ENCODE data around the gene MPZL3. TPM values are rescaled to one million over a fixed set of nuclear protein-coding genes. Genes with fewer than 3 reads are reported as not detected.

Gene MPZL3
- total and polyA plus RNA-seq, 2 donors from 2014 or later = 1.7 to 10.0 TPM

DNA sequence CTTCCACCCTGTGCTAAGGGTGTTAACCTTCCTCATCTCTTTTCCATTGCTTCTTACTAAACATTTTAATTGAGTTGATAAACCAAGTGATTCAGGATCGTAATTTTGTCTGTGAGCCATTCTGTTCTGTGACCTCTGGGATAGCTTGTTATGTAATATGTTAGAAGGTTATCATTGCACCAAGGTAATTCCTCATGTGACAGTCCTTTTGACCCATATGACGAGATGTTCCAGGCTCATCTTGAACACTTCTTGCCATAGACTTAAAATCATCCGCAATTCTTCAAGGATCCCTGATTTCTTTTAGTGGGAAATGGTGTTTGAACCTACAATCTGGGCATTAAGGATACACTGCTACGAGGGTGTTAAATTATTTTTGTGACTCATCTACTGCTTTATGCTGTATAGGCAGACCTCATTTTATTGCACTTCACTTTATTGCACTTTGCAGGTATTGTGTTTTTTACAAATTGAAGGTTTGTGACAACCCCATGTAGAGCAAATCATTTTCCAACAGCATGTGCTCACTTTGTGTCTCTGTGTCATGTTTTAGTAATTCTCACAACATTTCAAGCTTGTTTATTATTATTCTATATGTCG, 31.0 kb upstream of the MPZL3 start:
- intact Hi-C loops (cut with DNase I) = no loop called here
- no peaks in the 10 kb centered on the region for H3K4me1 ChIP-seq (ENCODE audit: control insufficient read depth in 2 of 3, insufficient read depth in 2 of 3, low read depth in 1 of 3, low read length in 3 of 3)
- no peak for FAIRE-seq

DNA sequence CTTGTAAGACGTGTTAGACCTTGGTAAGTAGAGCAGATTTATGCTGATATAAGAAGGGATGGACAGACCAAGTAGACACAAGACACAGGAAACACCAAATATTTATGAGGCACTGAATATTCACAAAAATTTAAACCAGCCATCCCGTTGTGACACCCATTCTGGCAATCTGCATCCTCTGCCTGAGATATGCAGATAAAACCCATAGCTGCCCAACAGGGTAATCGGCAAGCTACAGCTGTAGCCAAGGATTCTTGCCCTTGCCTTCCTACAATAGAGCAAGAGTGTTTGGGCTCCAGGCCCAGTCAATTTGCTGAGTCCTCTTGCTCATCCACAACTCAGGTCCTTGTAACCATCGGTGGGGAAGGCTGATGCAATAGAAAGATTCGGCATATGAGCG, 30.4 kb upstream of the MPZL3 start:
- DNase-seq (no peak), FAIRE-seq (no peak)
- H3K4me1 ChIP-seq (ENCODE audit: control insufficient read depth in 2 of 3, insufficient read depth in 2 of 3, low read depth in 1 of 3, low read length in 3 of 3) = no peaks in the 10 kb centered on the region

More for the DNA sequence above, 31.0 kb upstream of the MPZL3 start:
- H3K27ac ChIP-seq (ENCODE audit: low read depth in 2 of 2, low read length in 2 of 2) = no peak overlapping the region
- TF ChIP-seq, protein P1, sequence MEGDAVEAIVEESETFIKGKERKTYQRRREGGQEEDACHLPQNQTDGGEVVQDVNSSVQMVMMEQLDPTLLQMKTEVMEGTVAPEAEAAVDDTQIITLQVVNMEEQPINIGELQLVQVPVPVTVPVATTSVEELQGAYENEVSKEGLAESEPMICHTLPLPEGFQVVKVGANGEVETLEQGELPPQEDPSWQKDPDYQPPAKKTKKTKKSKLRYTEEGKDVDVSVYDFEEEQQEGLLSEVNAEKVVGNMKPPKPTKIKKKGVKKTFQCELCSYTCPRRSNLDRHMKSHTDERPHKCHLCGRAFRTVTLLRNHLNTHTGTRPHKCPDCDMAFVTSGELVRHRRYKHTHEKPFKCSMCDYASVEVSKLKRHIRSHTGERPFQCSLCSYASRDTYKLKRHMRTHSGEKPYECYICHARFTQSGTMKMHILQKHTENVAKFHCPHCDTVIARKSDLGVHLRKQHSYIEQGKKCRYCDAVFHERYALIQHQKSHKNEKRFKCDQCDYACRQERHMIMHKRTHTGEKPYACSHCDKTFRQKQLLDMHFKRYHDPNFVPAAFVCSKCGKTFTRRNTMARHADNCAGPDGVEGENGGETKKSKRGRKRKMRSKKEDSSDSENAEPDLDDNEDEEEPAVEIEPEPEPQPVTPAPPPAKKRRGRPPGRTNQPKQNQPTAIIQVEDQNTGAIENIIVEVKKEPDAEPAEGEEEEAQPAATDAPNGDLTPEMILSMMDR (IDR thresholded peaks at IDR 0.05; ENCODE audit: borderline replicate concordance, extremely low read depth, insufficient read depth) = no peak
- no peak overlapping the region for H3K9ac ChIP-seq (ENCODE audit: low read length in 3 of 3)
- no peaks in the 10 kb centered on the region for H3K27me3 ChIP-seq (ENCODE audit: control insufficient read depth, insufficient read depth, low read length)
- no peak overlapping the region for H3K4me3 ChIP-seq (ENCODE audit: low read length in 3 of 3)
- H3K9me3 ChIP-seq (ENCODE audit: control insufficient read depth in 2 of 3, insufficient read depth in 1 of 3, low read length in 3 of 3) = no peaks in the 10 kb centered on the region
- no peak for DNase-seq
- H3K36me3 ChIP-seq (ENCODE audit: control insufficient read depth in 2 of 3, insufficient read depth in 3 of 3, low read length in 3 of 3) = no peaks in the 10 kb centered on the region

DNA sequence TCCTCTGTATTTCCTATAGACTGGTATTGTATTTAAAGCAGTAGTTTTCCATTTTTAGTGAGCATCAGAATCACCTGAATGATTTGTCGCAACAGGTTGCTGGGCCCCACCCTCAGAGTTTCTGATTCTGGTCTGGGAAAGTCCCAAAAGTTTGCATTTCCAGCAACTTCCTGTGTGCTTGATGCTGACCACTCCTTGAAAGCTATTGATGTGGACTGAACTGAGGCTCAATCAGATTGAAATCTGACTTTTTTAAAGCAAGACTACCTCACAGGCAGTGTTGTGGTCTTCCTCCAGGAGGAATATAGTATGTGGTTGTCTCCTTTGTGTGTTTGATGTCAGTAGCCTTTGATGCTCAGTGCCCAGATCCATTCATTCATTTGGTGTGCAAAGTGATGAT, 29.1 kb upstream of the MPZL3 start:
- intact Hi-C loops (cut with DNase I) = no loop called here
- FAIRE-seq (no peak), DNase-seq (no peak)
- no peak overlapping the region for H3K4me3 ChIP-seq (ENCODE audit: low read length in 3 of 3)
- no peak overlapping the region for H3K9ac ChIP-seq (ENCODE audit: low read length in 3 of 3)
- H3K4me1 ChIP-seq (ENCODE audit: control insufficient read depth in 2 of 3, insufficient read depth in 2 of 3, low read depth in 1 of 3, low read length in 3 of 3) = no peaks in the 10 kb centered on the region
- no peaks in the 10 kb centered on the region for H3K36me3 ChIP-seq (ENCODE audit: control insufficient read depth in 2 of 3, insufficient read depth in 3 of 3, low read length in 3 of 3)
- no peaks in the 10 kb centered on the region for H3K27me3 ChIP-seq (ENCODE audit: control insufficient read depth, insufficient read depth, low read length)
- TF ChIP-seq, protein P1 (IDR thresholded peaks at IDR 0.05; ENCODE audit: borderline replicate concordance, extremely low read depth, insufficient read depth) = no peak
- no peaks in the 10 kb centered on the region for H3K9me3 ChIP-seq (ENCODE audit: control insufficient read depth in 2 of 3, insufficient read depth in 1 of 3, low read length in 3 of 3)
- H3K27ac ChIP-seq (ENCODE audit: low read depth in 2 of 2, low read length in 2 of 2) = no peak overlapping the region

More for the DNA sequence above, 30.4 kb upstream of the MPZL3 start:
- no peak overlapping the region for H3K9ac ChIP-seq (ENCODE audit: low read length in 3 of 3)
- H3K4me3 ChIP-seq (ENCODE audit: low read length in 3 of 3) = no peak overlapping the region
- H3K9me3 ChIP-seq (ENCODE audit: control insufficient read depth in 2 of 3, insufficient read depth in 1 of 3, low read length in 3 of 3) = no peaks in the 10 kb centered on the region
- TF ChIP-seq, protein P1 (IDR thresholded peaks at IDR 0.05; ENCODE audit: borderline replicate concordance, extremely low read depth, insufficient read depth) = no peak
- H3K36me3 ChIP-seq (ENCODE audit: control insufficient read depth in 2 of 3, insufficient read depth in 3 of 3, low read length in 3 of 3) = no peaks in the 10 kb centered on the region
- H3K27me3 ChIP-seq (ENCODE audit: control insufficient read depth, insufficient read depth, low read length) = no peaks in the 10 kb centered on the region
- H3K27ac ChIP-seq (ENCODE audit: low read depth in 2 of 2, low read length in 2 of 2) = no peak overlapping the region
- intact Hi-C loops (cut with DNase I) = no loop called here

DNA sequence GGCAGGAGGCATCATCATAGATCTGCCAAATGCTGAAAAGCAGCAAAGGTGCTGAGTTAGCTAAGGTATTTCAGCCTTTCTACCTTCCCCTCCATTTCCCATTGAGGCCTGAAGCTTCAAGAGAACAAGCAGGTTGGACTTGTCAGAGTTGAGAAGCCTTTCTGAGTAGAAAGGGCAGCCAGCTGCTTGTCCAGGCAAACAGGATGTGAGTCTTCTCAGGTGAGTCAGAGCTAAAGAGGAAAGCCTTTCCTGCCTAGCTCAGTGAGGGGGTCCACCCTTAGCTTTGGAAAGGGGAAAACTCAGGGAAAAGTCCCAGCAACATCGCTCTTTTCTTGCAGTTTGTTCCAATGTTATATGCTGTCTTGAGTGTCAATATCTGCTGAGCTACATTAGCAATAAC, 25.1 kb upstream of the MPZL3 start:
- Histone ChIP-seq H3K36me3 (ENCODE audit: control insufficient read depth in 2 of 3, insufficient read depth in 3 of 3, low read length in 3 of 3) (no peaks in the 10 kb centered on the region), H3K4me3 (ENCODE audit: low read length in 3 of 3) (no peak overlapping the region), H3K27ac (ENCODE audit: low read depth in 2 of 2, low read length in 2 of 2) (no peak overlapping the region), H3K27me3 (ENCODE audit: control insufficient read depth, insufficient read depth, low read length) (no peaks in the 10 kb centered on the region), H3K9ac (ENCODE audit: low read length in 3 of 3) (no peak overlapping the region), H3K4me1 (ENCODE audit: control insufficient read depth in 2 of 3, insufficient read depth in 2 of 3, low read depth in 1 of 3, low read length in 3 of 3) (no peaks in the 10 kb centered on the region), H3K9me3 (ENCODE audit: control insufficient read depth in 2 of 3, insufficient read depth in 1 of 3, low read length in 3 of 3) (no peaks in the 10 kb centered on the region)
- TF ChIP-seq, protein P1 (IDR thresholded peaks at IDR 0.05; ENCODE audit: borderline replicate concordance, extremely low read depth, insufficient read depth) = no peak
- intact Hi-C loops (cut with DNase I) = no loop called here
- no peak for FAIRE-seq
- DNase-seq = peak in 1 of 5 donors; percentile 7

All from kidney (tissue), 14 donors.